IMR-90 (cell line): ENCODE data around the gene PRKCH. TPM values are rescaled to one million over a fixed set of nuclear protein-coding genes. Genes with fewer than 3 reads are reported as not detected.

Source experiments
- ATAC-seq: fragments of 200-7000 bp; cut with Tn5 transposase; 2 replicates; pipeline ENCODE4 v1.9.1; 2020; ENCODE audit warnings: low read depth, mild to moderate bottlenecking, moderate library complexity
- BruUV-seq: library from RNA; stranded (reverse); fragments of 400-500 nt; replicated peaks from 2 replicates; lab custom pipeline; 2021; lab: Mats Ljungman, UMichigan
- CTCF ChIA-PET: fragments of 300-600 bp; formaldehyde crosslinking; extraction: SDS; loops from one replicate; lab custom pipeline; 2021; ENCODE audit warnings: antibody characterized with exemption; lab: Yijun Ruan, JAX
- POLR2A ChIA-PET: fragments of 300-600 bp; sonication (Branson Sonifier 250); formaldehyde crosslinking; loops from one replicate; lab custom pipeline; 2022; ENCODE audit warnings: antibody characterized with exemption; ENCODE audit not compliant: unreplicated experiment; lab: Charles Lee
- DNase-seq: peaks from one replicate; pipeline ENCODE4 v3.0.0; 2013
- H2AFZ ChIP-seq: replicated peaks from 2 replicates; pipeline ENCODE3; 2013; ENCODE audit warnings: low read length, mild to moderate bottlenecking; ENCODE audit not compliant: poor library complexity
- H2AK5ac ChIP-seq: 2 replicates; pipeline ENCODE4 v1.6.1; 2013; ENCODE audit warnings: low read depth, low read length, inconsistent platforms
- H2AK9ac ChIP-seq: replicated peaks from 2 replicates; pipeline ENCODE3; 2013; ENCODE audit warnings: mild to moderate bottlenecking, low read depth, low read length, moderate library complexity; ENCODE audit not compliant: poor library complexity
- H2BK120ac ChIP-seq: 2 replicates; pipeline ENCODE4 v1.6.1; 2013; ENCODE audit warnings: low read depth, low read length, inconsistent platforms
- H2BK15ac ChIP-seq: 3 replicates; pipeline ENCODE4 v1.6.1; 2013; ENCODE audit warnings: low read depth, low read length, inconsistent platforms
- H2BK20ac ChIP-seq: 2 replicates; pipeline ENCODE4 v1.6.1; 2013; ENCODE audit warnings: low read depth, mild to moderate bottlenecking, inconsistent platforms, low read length, moderate library complexity
- H2BK5ac ChIP-seq: 2 replicates; pipeline ENCODE4 v1.6.1; 2013; ENCODE audit warnings: mild to moderate bottlenecking, low read depth, low read length, inconsistent platforms; ENCODE audit not compliant: poor library complexity, severe bottlenecking
- H3K14ac ChIP-seq: replicated peaks from 2 replicates; pipeline ENCODE4 v1.6.1; 2013; ENCODE audit warnings: low read depth, low read length, inconsistent platforms
- H3K18ac ChIP-seq: 2 replicates; pipeline ENCODE4 v1.6.1; 2013; ENCODE audit warnings: low read depth, low read length, control low read depth
- H3K23ac ChIP-seq: 2 replicates; pipeline ENCODE4 v1.6.1; 2013; ENCODE audit warnings: low read depth, low read length, inconsistent platforms
- H3K27ac ChIP-seq: 2 replicates; pipeline ENCODE4 v1.5.1; 2013; ENCODE audit warnings: mild to moderate bottlenecking, control low read depth, low read length; ENCODE audit not compliant: insufficient read depth
- H3K27me3 ChIP-seq: 2 replicates; pipeline ENCODE4 v1.6.1; 2013; ENCODE audit warnings: low read length; ENCODE audit not compliant: control insufficient read depth, insufficient read depth
- H3K36me3 ChIP-seq: 2 replicates; pipeline ENCODE4 v1.6.1; 2013; ENCODE audit warnings: low read length, mixed read lengths; ENCODE audit not compliant: control insufficient read depth, insufficient read depth
- H3K4ac ChIP-seq: 2 replicates; pipeline ENCODE4 v1.6.1; 2013; ENCODE audit warnings: low read depth, low read length, inconsistent platforms
- H3K4me1 ChIP-seq: 2 replicates; pipeline ENCODE4 v1.6.1; 2013; ENCODE audit warnings: low read length, mixed read lengths; ENCODE audit not compliant: control insufficient read depth, insufficient read depth
- H3K4me2 ChIP-seq: 2 replicates; pipeline ENCODE4 v1.6.1; 2013; ENCODE audit warnings: low read depth, mild to moderate bottlenecking, control low read depth, low read length, moderate library complexity
- H3K4me3 ChIP-seq: 2 replicates; pipeline ENCODE4 v1.5.1; 2013; ENCODE audit warnings: low read depth, mild to moderate bottlenecking, control low read depth, low read length, moderate library complexity; ENCODE audit not compliant: insufficient read depth
- H3K56ac ChIP-seq: 2 replicates; pipeline ENCODE4 v1.6.1; 2013; ENCODE audit warnings: low read length, inconsistent platforms; ENCODE audit not compliant: insufficient read depth; ENCODE audit errors: extremely low read depth
- H3K79me1 ChIP-seq, 2 experiments: 2 replicates each; pipeline ENCODE4 v1.6.1; 2013; ENCODE audit warnings: low read length in 2 of 2, inconsistent platforms in 1 of 2, low read depth in 1 of 2
- H3K9ac ChIP-seq: 2 replicates; pipeline ENCODE4 v1.6.1; 2013; ENCODE audit warnings: low read depth, low read length, control low read depth
- H3K9me1 ChIP-seq: 2 replicates; pipeline ENCODE4 v1.6.1; 2013; ENCODE audit warnings: low read length, inconsistent platforms; ENCODE audit not compliant: insufficient read depth
- H3K9me3 ChIP-seq: 2 replicates; pipeline ENCODE4 v1.6.1; 2013; ENCODE audit warnings: low read length; ENCODE audit not compliant: control insufficient read depth, insufficient read depth
- H4K20me1 ChIP-seq: 2 replicates; pipeline ENCODE4 v1.6.1; 2013; ENCODE audit warnings: low read length, inconsistent platforms; ENCODE audit not compliant: insufficient read depth
- H4K5ac ChIP-seq: 2 replicates; pipeline ENCODE4 v1.6.1; 2013; ENCODE audit warnings: mild to moderate bottlenecking, low read depth, low read length, control low read depth
- H4K8ac ChIP-seq, 2 experiments: 2 replicates each; pipeline ENCODE4 v1.6.1; 2013; ENCODE audit warnings: low read depth in 2 of 2, low read length in 2 of 2, control low read depth in 1 of 2, inconsistent platforms in 1 of 2
- H4K91ac ChIP-seq: 2 replicates; pipeline ENCODE4 v1.6.1; 2013; ENCODE audit warnings: low read depth, low read length, inconsistent platforms; ENCODE audit not compliant: insufficient read depth
- CTCF ChIP-seq: conservative IDR thresholded peaks from 2 replicates; pipeline ENCODE4 v1.5.1; 2012; ENCODE audit warnings: mild to moderate bottlenecking, low read depth, low read length, improper control_type of control experiment
- MAZ ChIP-seq: IDR thresholded peaks from 2 replicates; pipeline ENCODE4 v1.6.1; 2012; ENCODE audit warnings: low read depth, mild to moderate bottlenecking, low read length, improper control_type of control experiment, moderate library complexity, borderline replicate concordance
- NFE2L2 ChIP-seq: fragments of 150-350 bp; IDR thresholded peaks from 2 replicates; pipeline ENCODE4 v1.6.1; 2016; ENCODE audit warnings: low read depth, mild to moderate bottlenecking, low read length
- USF2 ChIP-seq: fragments of 150-350 bp; IDR thresholded peaks from 2 replicates; pipeline ENCODE4 v1.6.1; 2017; ENCODE audit warnings: mild to moderate bottlenecking, antibody characterized with exemption, low read length, low read depth
- WGBS, 2 experiments: methylation state at CpG; one replicate each; pipeline versions ENCODE4 v1.1.5 to v1.1.7; 2013; ENCODE audit warnings: missing lambda C conversion rate in 2 of 2; ENCODE audit not compliant: insufficient read length in 1 of 2; ENCODE audit errors: extremely low coverage in 2 of 2; 5-methylcytosine and 5-hydroxymethylcytosine counted together
- dilution Hi-C: fragments of 300-500 bp; cut with HindIII; formaldehyde crosslinking; loops from one replicate; pipeline ENCODE4 v1.14.3; 2018; ENCODE audit warnings: low sequenced_read_pairs; ENCODE audit not compliant: unreplicated experiment
- in situ Hi-C: fragments of 300-500 bp; cut with MboI; formaldehyde crosslinking; loops from 3 replicates; pipeline ENCODE4 v1.14.3; 2019; ENCODE audit warnings: low sequenced_read_pairs, inconsistent platforms, mixed read lengths
- intact Hi-C: fragments of 100-400 bp; cut with micrococcal nuclease; formaldehyde crosslinking; loops from 2 replicates; pipeline ENCODE4 v1.10.0; 2022
- polyA plus RNA-seq, 3 experiments: library from polyadenylated mRNA; depleted of rRNA; stranded (reverse); fragments of >200 nt; gene quantifications; 2 replicates each; pipeline ENCODE4 v1.2.3, GENCODE V29; 2012; ENCODE audit warnings: low replicate concordance in 1 of 3
- total RNA-seq: library from RNA; depleted of rRNA; stranded (reverse); fragments of >200 nt; gene quantifications from 2 replicates; pipeline ENCODE4 v1.2.3, GENCODE V29; 2012

Gene PRKCH
- total and polyA plus RNA-seq, 2 of the 4 experiments (the other 2 are of a cell fraction) = 1.6 to 2.3 TPM

GRCh38 chr14:61284001-61284400 lies 37.4 kb upstream of the PRKCH start:
- no peaks in the 10 kb centered on the region for H3K4me1 ChIP-seq
- no peak overlapping the region for H2AK9ac ChIP-seq
- H4K20me1 ChIP-seq = no peaks in the 10 kb centered on the region
- H3K27me3 ChIP-seq = peaks cover 24% of the 10 kb centered on the region
- TF ChIP-seq NFE2L2 (no peak), CTCF (no peak), USF2 (no peak), MAZ (no peak)
- H2BK15ac ChIP-seq = no peak overlapping the region
- no peak overlapping the region for H3K27ac ChIP-seq
- no peak overlapping the region for H3K9ac ChIP-seq
- ChIA-PET CTCF (no interaction called here), POLR2A (no interaction called here)
- dilution Hi-C loops = no loop called here
- H2BK5ac ChIP-seq = no peak overlapping the region
- no peak overlapping the region for H3K18ac ChIP-seq
- no peak overlapping the region for H3K14ac ChIP-seq
- no peak overlapping the region for H4K8ac ChIP-seq
- in situ Hi-C loops = loop anchor here (10.0 kb wide), 1 partner anchor 939 kb away; no protein-coding TSS in a partner anchor
- peaks cover 8% of the 10 kb centered on the region; the same call in 1 of the 2 replicates for H3K9me3 ChIP-seq
- H3K23ac ChIP-seq = no peak overlapping the region
- BruUV-seq = no TSS peak
- H3K4me2 ChIP-seq = no peak overlapping the region
- DNase-seq (no peak), ATAC-seq (no peak)
- no peak overlapping the region for H3K4ac ChIP-seq
- H2AFZ ChIP-seq = peak overlapping the region; percentile 40
- no peak overlapping the region for H3K56ac ChIP-seq
- H2BK120ac ChIP-seq = no peak overlapping the region
- no peaks in the 10 kb centered on the region for H3K79me1 ChIP-seq
- no peak overlapping the region for H3K4me3 ChIP-seq
- H3K36me3 ChIP-seq = no peaks in the 10 kb centered on the region
- intact Hi-C loops = no loop called here
- no peak overlapping the region for H4K5ac ChIP-seq
- no CpG with 5 or more reads among the region's 3 CpGs for WGBS, 2 experiments
- no peak overlapping the region for H2BK20ac ChIP-seq
- H4K91ac ChIP-seq = no peak overlapping the region
- no peaks in the 10 kb centered on the region for H3K9me1 ChIP-seq
- no peak overlapping the region for H2AK5ac ChIP-seq
